Dermis blood vessel endothelial cell (primary cell): ENCODE measurements around the gene VTA1. TPM values are rescaled to one million over a fixed set of nuclear protein-coding genes. Genes with fewer than 3 reads are reported as not detected.
"Not testable (repeated sequence)": the region's sequence is repeated elsewhere in the genome, so short reads cannot be mapped to it uniquely, and the experiment has no call there.

Experiments
- DNase-seq: peaks from one replicate; pipeline ENCODE4 v3.0.0; 2010
- total RNA-seq: library from RNA; depleted of rRNA; stranded (reverse); fragments of >200 nt; gene quantifications from 2 replicates; pipeline ENCODE4 v1.2.3, GENCODE V29; 2014

Gene VTA1, protein sequence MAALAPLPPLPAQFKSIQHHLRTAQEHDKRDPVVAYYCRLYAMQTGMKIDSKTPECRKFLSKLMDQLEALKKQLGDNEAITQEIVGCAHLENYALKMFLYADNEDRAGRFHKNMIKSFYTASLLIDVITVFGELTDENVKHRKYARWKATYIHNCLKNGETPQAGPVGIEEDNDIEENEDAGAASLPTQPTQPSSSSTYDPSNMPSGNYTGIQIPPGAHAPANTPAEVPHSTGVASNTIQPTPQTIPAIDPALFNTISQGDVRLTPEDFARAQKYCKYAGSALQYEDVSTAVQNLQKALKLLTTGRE
- total RNA-seq = 28.2 and 49.8 TPM in 2 replicates

DNA sequence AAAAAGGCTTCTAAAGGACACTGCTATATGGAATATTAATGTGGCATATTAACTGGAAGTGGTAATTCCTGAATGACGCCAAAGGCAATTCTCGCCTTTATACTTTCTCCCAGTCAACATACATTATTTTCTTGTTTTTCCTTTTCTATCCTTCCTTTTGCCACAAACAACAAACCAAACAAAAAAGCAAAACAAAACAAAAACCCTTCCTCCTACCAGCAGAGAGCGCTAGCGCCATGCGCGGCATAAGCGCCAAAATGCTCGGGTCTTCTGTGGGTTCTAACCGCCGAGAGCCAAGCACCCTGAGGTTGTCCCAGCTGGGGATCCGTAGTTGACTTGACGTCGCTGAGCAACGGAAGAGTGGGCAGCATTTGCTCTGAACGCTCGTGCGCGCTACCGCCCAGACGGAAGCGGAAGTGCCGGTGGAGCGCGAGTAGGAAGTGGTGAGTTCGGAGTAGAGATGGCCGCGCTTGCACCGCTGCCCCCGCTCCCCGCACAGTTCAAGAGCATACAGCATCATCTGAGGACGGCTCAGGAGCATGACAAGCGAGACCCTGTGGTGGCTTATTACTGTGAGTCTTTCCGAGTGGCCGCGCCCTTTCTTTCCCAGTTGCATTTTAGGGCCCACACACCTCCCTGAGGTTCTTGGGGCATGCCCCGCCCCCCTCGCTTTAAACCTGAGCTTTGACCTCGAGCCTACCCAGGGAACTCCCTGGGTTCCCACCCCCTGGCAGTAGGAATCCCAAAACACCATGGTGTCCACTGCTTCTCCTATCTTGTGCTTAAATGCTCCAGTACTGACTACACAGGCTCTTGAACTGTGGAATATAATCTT lies at the start of gene VTA1, which contains the start of gene NMBR:
Gene VTA1 (plus strand): TSS at position 436 of the 835 bp plus-strand sequence. CDS start 25 bp downstream, at position 461.
Gene NMBR (minus strand): TSS at position 295 of the 835 bp plus-strand sequence. CDS start 58,464 bp downstream, outside the sequence.
- DNase-seq = peak; percentile 100

DNA sequence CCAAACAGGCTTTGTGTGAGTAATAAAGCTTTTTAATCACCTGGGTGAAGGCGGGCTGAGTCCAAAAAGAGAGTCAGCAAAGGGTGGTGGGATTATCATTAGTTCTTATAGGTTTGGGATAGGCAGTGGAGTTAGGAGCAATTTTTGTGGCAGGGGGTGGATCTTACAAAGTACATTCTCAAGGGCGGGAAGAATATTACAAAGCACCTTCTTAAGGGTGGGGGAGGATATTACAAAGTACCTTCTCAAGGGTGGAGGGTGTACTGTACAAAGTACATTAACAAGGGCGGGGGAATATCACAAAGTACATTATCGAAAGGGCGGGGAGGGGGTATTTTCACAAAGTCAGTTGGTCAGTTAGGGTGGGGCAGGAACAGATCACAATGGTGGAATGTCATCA lies 42.2 kb upstream of the VTA1 start:
- DNase-seq = not testable (repeated sequence)

DNA sequence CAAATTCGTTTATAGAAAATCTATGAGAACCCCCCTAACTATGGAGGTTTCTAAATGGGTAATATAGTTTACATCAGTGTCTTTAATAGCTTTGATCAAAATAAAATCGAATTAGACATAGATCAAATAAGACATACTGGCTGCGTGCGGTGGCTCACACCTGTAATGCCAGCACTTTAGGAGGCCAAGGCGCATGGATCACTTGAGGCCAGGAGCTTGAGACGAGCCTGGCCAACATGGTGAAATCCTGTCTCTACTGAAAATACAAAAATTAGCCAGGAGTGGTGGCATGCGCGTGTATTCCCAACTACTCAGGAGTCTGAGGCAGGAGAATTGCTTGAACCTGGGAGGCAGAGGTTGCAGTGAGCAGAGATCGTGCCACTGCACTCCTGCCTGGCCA lies 36.2 kb upstream of the VTA1 start:
- not testable (repeated sequence) for DNase-seq

DNA sequence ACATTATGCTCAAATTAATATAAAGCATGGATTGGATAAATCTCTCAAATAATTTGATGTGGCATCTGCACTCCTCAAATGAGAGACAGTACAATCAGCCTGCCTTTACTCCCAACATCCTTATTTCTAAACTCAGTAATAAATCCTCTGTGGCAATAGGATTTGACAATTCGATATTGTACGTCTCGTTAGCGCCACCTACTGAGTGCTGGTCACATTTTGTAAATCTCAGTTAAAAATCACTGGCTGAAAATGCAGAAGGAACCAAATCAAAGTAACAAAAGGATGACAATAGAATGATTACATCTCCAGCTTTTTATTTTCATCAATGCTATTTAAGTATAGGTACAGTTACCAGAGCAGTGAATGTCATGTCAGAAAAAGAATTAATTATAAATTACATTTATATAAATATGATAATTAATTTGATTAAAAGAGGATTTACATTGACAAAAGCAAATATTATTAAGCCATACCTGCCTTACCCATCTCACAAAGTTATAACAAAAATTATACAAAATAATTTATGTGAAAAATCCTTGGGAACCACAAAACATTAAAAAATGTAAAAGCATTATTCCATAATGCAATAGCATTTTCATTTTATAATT lies 34.5 kb upstream of the VTA1 start:
- peak; percentile 88 for DNase-seq

DNA sequence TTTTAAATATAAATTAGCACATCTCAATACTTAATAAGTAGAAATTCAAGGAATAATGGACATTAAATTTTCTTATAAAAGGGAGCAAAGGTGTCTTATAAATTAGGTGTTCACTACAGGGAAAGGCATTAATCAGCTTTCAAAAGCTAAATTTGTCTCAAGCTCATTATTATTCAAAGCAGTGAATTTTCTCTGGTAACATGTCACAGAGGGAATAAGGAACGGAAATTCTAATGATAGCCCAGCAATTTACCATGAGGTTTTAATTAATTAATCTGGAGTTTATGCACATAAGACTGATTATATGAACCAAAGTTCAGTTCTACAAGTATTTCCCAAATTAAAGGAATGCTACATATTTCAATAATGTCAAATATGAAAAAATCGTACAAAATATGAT lies 29.7 kb upstream of the VTA1 start:
- DNase-seq = no peak

DNA sequence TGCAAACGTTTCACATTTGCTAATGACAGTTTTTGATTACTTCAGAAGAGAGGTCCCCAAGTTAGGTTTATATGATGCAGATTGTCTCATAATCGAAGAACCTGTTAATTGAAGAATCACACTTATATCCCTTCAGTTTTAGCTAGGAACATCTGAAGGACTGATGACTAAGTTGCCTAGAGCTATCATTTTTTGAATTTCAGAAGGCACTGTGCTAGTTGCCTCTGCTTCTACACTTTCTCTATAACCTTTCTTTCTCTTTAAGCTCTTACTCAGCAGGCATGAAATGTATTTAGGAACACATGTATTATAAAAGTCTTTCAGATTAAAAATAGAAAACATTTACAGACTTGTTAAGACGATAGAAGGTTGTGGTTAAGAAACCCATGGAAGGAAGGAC lies 28.7 kb upstream of the VTA1 start:
- no peak for DNase-seq

DNA sequence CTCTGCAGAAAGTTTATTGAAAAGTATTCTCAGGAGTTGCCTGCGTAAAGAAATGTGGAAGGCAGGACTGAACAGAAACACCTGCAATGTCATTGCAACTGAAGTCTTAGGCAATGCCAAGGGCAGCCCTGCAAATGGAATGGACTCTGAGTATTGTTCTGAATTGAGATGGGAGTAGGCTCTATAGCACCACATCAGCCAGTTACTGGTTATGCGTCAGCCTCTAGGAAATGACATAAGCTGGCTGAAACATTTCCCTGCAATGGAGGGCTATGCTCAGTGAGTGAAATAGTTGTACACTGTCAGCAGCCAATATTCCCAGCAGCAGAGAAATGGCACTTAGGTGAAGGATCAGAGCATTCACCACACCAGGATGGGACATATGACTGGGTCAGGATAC lies 28.1 kb upstream of the VTA1 start:
- peak; percentile 24 for DNase-seq

DNA sequence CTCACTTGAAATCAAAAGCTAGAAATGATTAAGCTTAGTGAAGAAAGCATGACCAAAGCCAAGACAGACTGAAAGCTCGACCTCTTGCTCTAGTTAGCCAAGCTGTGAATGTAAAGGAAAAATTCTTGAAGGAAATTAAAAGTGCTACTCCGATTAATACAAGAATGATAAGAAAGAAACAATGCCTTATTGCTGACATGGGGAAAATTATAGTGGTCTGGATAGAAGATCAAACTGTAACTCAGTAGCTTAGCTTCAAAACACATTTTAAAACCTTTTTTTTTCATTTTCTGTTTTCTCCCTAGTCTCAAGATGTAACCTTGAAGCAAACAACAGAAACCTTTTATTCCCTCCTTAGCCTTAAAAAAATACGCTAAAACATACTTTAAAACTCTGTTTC lies 25.7 kb upstream of the VTA1 start:
- DNase-seq = no peak

DNA sequence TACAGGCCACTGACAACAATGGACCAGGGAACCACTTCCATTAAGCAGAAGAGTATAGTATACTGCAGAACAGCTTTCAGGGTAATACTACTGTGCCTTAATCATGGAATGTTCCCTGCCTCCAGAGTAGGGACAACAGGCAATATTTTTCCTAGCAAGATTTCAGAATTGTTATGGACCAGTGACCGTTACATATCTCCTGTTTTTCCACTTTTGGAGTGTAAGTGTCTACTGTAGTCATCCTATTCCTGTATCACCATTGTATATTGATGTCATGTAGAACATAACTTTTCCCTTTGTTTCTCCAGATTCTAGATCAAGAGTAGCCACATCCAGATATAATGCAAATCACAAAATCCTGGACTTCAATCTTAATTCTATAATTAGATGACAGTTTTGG lies 16.2 kb upstream of the VTA1 start:
- DNase-seq = no peak

DNA sequence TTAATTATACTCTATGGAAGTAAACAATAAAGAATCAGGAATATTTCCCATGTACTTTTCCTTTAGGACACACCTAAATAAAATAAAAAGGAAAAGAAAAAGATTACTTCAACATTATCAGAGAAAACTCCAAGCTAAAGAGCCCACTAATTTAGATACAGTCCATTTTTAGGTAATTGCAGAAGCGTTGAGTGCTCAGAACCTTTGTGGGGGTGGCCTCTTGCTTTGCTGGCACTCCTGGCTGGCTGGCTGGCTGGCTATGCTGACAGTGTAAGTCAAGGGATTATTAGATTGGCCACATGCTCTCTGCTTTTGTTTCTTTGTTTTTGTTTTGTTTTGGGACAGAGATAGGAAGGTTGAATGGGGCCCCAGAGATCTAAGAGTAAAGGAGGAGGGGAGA lies 14.4 kb upstream of the VTA1 start, which contains the start of gene GJE1:
Gene GJE1 (plus strand): TSS at position 301 of the 400 bp plus-strand sequence. CDS start 234 bp downstream, outside the sequence.
- DNase-seq = no peak

DNA sequence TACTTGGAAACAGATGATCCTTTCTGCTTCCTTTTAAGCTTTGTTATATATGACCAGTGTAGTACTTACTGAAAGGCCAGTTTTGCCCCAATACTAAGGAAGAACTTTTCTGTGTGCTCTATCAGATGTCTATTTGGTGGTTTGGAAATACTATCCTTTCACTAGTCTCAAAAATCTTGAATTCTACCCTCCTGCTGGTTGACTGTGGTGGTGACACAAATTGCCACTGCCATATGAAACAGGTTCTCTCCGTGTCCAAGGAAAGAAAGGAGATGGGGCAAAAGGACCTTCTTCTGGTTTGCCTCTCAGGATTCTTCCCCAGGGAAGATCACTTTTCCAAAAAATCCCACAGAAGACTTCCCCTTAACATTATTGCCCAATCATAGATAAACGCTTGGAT lies 8.2 kb upstream of the VTA1 start:
- DNase-seq = no peak

DNA sequence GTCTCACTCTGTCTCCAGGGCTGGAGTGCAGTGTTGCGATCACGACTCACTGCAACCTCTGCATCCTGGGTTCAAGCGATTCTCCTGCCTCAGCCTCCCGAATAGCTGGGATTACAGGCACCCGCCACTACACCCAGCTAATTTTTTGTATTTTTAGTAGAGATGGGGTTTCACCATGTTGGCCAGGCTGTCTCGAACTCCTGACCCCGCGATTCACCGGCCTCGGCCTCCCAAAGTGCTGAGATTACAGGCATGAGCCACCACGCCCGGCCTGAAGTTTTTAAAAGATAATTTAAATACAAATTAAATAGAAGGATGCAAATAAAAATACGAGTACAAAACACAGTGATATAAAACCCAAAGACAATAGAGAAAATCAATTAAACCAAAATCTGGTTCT lies 5.5 kb upstream of the VTA1 start:
- DNase-seq = not testable (repeated sequence)

DNA sequence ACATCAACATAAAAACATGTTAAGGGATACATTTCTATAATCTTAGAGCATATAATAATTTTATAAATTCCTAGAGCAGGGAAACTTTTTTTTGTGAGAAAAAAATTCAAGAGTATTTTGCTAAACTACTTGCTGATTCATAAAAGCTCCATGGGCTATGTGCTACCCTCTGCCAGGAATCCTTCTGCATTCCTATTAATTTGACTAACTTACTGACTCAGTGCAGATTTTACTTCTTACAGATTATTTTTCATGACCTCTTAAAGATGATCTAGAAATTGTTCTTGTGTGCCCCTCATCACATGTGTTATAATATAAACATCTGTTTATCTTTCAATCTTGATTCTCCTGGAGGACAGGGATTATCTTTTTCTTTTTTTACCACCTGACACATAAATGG lies 5.7 kb downstream of the VTA1 start:
- no peak for DNase-seq

DNA sequence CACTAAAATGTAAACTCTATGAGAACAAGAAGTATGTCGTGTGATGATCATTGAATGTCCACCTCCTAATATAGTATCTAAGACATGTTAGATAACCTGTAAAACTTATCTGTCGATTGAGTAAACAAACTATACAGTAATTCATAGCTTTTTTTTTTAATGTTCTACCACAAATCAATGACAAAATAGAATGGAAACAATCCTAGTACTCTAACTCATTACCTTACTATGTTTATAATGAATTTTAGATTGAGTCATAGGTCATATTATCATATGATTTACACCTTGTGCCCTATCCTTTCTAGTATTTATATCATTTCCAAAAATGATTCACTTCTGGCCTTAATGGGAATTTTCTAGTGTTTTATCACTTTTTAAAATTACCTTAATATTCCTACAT lies 6.1 kb downstream of the VTA1 start:
- DNase-seq = no peak

DNA sequence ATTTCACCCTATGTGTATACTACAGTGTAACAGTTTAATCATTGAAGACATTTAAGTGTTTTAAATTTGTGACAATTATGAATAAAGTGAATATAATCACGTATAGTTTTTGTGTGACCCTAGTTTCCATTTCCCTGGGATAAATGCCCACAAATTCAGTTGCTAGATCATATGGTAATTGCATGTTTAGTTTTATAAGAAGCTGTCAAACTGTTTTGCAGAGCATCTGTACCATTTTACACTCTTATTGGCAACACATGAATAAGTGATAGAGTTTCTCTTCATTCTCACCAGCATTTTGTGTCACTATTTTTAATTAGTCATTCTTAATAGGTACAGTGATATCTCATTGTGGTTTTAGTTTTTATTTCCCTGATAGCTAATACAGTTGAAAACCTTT lies 7.3 kb downstream of the VTA1 start:
- DNase-seq = no peak

DNA sequence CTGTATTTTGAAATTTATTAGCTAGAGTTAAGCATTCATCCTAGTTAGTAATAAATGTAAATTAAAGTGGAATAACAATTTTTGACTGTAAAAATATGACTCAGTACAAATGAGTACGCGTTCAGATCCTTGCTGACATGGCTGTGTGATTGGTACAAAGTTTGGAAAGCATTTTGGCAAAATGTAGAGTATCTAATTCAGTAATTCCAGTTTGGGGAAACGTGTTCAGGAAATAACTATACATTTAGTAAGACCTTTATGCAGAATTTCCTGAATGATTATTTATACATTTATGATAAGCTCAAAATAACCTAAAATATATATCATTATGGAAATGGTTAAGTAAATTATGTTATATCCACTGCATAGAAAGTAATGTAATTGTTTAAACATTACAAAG lies 8.0 kb downstream of the VTA1 start:
- DNase-seq = peak; percentile 20

DNA sequence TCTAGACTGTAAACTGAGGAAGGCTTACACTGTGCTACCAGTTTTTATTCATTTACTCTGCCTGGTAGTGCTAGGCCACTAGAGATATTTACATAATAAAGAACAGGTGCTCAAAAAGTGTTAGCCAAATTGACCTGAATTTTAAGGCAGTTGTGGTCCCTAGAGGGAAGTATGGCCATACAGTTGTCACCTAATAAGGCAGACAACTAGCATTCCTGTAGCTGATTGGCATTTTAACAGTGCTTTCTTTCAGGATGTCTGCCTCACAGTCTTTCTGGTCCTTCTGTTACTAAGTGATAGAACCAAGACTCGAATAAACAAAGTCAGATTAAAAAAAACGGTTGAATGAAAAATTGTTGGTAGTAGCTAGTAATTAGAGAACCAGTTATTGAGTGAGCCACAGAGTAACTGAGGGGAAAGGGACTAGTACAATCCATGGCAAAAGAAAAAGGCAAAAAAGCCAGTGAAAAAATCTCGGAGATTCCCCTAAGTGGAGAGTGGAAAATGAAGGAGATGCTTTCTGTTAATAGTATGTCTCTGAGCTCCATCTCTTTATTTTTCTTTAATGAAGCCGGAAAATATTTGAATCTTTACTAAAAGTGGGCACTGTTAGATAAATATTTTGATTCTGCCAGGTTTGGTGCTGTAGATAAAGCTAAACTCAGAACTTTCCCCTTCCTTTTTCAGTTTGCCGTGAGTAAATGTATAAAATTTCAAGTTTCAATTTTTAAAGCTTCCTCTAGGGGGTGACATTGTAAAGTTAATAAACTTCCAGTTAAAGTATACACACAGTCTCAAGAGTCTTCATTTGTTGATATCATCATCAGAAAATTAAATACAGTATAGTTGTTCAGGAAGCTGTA lies 9.1 kb downstream of the VTA1 start:
- DNase-seq = peak; percentile 65

DNA sequence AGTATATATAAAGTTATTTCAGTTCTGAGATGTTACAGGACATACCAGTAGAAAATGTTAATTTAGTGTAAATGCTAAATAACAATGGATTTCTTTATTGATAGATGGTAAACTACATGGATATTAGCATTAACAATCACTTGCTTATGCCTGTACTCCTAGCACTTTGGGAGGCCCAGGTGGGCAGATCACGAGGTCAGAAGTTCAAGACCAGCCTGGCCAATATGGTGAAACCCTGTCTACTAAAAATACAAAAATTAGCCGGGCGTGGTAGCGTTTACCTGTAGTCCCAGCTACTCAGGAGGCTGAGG lies 9.7 kb downstream of the VTA1 start:
- DNase-seq = not testable (repeated sequence)

DNA sequence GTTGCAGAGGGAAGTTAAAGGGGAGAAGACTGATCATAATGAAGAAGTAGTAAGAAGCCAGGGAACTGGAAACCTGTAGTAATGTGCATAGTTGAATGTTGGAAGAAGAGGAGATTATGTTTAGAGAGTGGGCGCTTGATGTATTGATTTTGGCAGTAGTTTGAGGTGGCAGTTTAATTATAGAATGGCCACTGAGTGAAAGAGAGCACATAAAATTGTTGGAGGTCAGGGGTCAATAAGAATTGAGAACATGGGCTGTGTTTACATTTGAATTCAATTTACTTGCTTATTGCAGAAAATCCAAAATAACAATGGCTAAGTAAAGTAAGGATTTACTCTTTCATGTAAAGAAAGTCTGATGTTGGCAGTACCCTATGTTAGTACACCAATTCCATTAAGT lies 15.7 kb downstream of the VTA1 start:
- DNase-seq = no peak

DNA sequence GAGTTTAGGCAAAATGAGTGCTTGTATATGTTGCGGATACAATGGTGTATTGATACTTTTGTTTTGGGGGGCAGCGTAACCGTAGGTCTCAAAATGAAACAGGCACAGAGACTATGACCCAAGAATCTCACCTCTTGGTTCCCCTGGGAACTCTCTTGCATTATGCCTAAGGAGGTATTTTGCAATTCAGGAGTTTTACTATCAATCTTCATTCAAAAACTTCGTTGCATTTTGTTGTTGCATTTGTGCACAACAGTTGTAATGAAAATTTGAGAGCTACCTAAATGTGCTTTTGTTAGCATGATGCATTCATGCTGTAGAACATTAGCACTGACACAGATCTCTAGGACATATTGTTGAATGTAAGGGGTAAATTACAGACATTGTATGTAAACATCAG lies 18.2 kb downstream of the VTA1 start:
- DNase-seq = no peak

DNA sequence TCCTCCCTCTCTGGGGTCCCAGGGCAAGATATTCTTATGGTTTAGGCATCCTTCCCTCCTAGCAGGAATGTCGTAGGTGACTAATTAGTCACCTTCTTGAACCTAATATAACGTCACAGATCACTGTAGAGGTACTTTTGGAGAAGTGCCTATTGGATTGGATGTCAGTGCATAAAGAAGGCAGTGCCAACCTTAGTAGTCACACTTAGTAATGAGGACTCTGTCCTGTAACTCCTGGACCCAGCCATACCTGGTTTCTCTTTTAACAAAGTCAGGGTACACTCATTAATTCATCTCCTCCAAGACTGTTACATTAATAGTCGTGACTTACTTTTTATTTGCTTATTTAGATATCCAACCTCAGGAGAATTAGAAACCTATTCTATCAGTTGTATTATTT lies 20.0 kb downstream of the VTA1 start:
- peak; percentile 38 for DNase-seq

DNA sequence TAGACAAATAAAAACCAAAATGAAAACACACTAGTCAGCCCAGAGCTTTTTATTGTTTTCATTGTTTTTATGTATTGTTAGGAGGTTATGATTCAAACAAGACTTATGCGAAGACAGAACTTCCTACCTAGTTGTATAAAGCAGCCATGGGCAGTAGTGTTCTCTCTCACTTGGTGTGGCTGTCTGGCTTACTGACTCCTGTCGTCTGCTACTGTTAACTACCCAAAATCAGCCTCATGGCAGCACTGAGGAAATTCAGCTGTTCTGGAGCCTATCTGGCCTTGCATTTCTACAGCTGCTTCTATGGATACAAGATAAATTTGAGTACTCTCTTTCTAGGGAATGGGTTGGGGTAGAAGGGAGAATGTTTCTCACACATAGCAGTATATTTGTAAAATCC lies 20.4 kb downstream of the VTA1 start:
- DNase-seq = peak; percentile 51

DNA sequence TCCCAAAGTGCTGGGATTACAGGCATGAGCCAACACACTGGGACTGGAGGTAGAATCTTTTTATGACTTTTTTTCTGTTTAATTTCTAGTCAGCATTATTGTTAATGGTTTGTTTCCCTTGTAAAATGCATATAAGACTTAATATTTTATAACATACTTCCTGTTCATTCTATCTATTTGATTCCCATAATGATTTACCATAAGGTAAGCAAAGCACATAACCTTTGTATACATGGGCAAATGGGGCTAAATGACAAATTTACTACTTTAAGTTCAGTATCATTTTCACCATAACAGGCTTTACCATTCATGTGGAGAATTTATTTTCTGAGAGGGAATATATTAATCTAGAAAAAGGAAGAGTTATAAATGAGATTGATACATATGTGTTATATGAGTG lies 24.3 kb downstream of the VTA1 start:
- no peak for DNase-seq
